Adrenal gland (tissue), 5 donors: ENCODE results near the gene PARP6.

ENCODE experiments used
- CTCF ChIP-seq, 6 experiments: fragments of 450-650 bp in 4 of 6; fragments of 200-600 bp in 2 of 6; sonication (generic) in 1 of 6; IDR thresholded peaks; 1 replicate in 5 of 6; 2 replicates in 1 of 6; pipeline versions ENCODE4 v1.5.1 to v1.8.0; 2016 to 2021; ENCODE audit warnings: antibody characterized with exemption in 6 of 6, mild to moderate bottlenecking in 2 of 6, moderate library complexity in 1 of 6
- POLR2A ChIP-seq, 2 donors: fragments of 450-650 bp; IDR thresholded peaks; one replicate each; pipeline ENCODE4 v1.6.1; 2017; ENCODE audit warnings: antibody characterized with exemption in 2 of 2, mild to moderate bottlenecking in 2 of 2, moderate library complexity in 1 of 2
- donor health status: DM: no; HTN: no; CAD: no.

- TF ChIP-seq POLR2A (IDR thresholded peaks at IDR 0.05) (no peak), CTCF (IDR thresholded peaks at IDR 0.05) (no peak)
Observed at GRCh38 chr15:72200395-72201237, 71.7 kb downstream of the PARP6 start.
